ENCODE results near the gene FH. TPM values are rescaled to one million over a fixed set of nuclear protein-coding genes. Genes with fewer than 3 reads are reported as not detected.

The FH gene
- total RNA-seq, 2 experiments from 2014 or later = 95.9 to 98.2 TPM

DNA sequence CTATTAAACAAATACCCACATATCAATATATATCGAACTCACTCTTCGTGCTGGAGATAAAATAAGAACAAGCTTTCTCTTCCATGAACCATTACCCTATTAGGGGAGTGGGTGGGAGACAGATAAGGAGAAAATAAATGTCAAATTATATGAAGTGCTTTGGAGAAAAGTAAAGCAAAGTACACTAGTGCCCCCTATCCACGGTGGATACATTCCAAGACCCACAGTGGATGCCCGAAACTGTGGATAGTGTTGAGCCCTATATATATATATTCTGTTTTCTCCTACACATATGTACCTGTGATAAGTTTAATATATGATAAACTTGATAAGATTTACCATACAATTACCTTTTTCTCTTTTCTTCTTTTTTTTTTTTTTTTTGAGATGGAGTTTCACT is 54.6 kb downstream of the FH start:
- POLR2A ChIA-PET = no interaction called here
- CTCF ChIA-PET = interaction anchor here (0.7 kb wide), 1 partner anchor 253 kb away, joined by 3 read pairs; no protein-coding TSS in a partner anchor

- CTCF ChIA-PET = no interaction called here
- POLR2A ChIA-PET = no interaction called here
Observed at GRCh38 chr1:241462391-241462790, 57.2 kb downstream of the FH start.

- ChIA-PET POLR2A (no interaction called here), CTCF (no interaction called here)
Observed at GRCh38 chr1:241460098-241460873, 59.3 kb downstream of the FH start.

- POLR2A ChIA-PET = no interaction called here
- CTCF ChIA-PET = no interaction called here
Observed at GRCh38 chr1:241459186-241459802, 60.3 kb downstream of the FH start.

GRCh38 chr1:241457421-241457820 is 62.1 kb downstream of the FH start:
- POLR2A ChIA-PET = no interaction called here
- CTCF ChIA-PET = no interaction called here

DNA sequence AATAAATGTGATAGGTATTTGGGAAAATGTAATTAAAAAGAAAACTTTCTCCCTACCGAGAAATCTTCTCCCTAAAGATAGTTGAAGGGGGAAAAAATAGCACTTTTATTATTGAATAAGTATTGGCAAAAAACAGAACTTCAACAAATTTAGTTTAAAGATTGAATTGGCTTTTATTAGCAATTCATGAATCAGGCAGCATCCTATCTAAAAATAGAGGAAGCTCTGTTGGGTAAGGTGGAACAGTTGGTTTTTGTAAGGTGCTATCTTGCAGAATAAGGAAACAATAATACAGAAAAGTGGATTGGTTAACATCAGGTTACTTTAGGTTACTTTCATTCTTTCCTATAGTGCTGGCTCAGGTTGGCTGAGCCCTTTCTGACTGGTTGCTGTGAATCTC is 62.8 kb downstream of the FH start:
- POLR2A ChIA-PET = no interaction called here
- CTCF ChIA-PET = no interaction called here

DNA sequence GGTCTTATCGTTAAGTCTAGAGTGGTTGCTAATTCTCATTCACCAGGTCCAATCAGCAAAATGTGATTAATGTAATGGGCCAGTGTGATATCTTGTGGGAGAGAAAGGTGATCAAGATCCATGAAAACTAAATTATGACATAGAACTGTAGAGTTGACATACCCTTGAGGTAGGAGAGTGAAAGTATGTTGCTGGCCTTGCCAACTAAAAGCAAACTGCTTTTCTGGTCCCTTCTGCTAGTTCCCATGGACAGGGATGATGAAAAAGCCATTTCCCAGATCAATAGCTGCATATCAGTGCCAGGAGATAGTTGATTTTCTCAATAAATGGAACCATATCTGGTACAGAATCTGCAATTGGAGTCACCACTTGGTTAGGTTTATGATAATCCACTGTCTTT is 65.8 kb downstream of the FH start:
- ChIA-PET POLR2A (no interaction called here), CTCF (no interaction called here)

DNA sequence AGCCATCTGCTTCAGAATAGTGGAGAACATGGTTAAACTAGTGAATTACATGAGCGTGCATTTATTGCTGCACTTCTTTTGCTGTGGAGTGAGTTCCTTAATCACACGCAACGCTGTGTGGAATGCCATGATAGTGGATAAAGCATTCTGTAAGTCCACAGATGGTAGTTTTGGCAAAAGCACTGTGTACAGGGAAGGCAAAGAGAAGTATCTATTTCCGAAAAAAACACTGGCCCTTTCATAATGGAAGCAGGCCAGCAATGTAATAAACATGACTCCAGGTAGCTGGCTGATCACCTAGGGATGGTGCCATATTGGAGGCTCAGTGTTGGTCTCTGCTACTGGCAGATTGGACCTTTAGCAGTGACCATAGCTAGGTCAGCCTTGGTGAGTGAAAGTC is 67.6 kb downstream of the FH start:
- ChIA-PET POLR2A (no interaction called here), CTCF (no interaction called here)

Other genes with a start within 250 kb of the FH start
- not detected for gene RGS7, start 162.6 kb downstream of the FH start, total RNA-seq
- under 1 TPM in 1 of 2 experiments, not detected in 1; 0.42 TPM for gene KMO, start 12.6 kb upstream of the FH start, total RNA-seq
- gene CHML, start 120.6 kb upstream of the FH start, total RNA-seq = 10 to 100 TPM; 23.1 to 24.8 TPM
- 1 to 10 TPM; 6.9 to 8.2 TPM for gene OPN3, start 120.6 kb upstream of the FH start, total RNA-seq
- gene WDR64, start 132.5 kb upstream of the FH start, total RNA-seq = not detected